ENCODE measurements around the gene PXDN.

- TF ChIP-seq FOS (IDR thresholded peaks at IDR 0.05; ENCODE audit: low read depth, low read length) (no peak), CTCF (conservative IDR thresholded peaks at IDR 0.05; ENCODE audit: low read depth, low read length) (no peak), POLR2A (IDR thresholded peaks at IDR 0.05; ENCODE audit: low read depth, low read length) (no peak), CEBPB (IDR thresholded peaks at IDR 0.05; ENCODE audit: low read depth, low read length) (no peak)
Observed at GRCh38 chr2:1640301-1641135, 103.8 kb downstream of the PXDN start.
